SK-N-SH (cell line): Measurements from ENCODE around the gene UMOD. TPM values are rescaled to one million over a fixed set of nuclear protein-coding genes. Genes with fewer than 3 reads are reported as not detected.

Source experiments
- CTCF ChIA-PET: fragments of 300-600, 350-600 bp; formaldehyde crosslinking; extraction: SDS; loops from one replicate; lab custom pipeline; 2021; lab: Yijun Ruan, JAX
- POLR2A ChIA-PET: fragments of 350-600 bp; sonication (Branson Sonifier 250); formaldehyde crosslinking; extraction: SDS; loops from one replicate; lab custom pipeline; 2020; ENCODE audit warnings: antibody characterized with exemption, inconsistent platforms; lab: Yijun Ruan, JAX
- DNase-seq: peaks from one replicate; pipeline ENCODE4 v3.0.0; 2012
- H2AFZ ChIP-seq: fragments of 200-600 bp; sonication (generic); 2 replicates; pipeline ENCODE4 v1.8.1; 2016; ENCODE audit warnings: antibody characterized with exemption, mild to moderate bottlenecking, low read depth
- H3F3A ChIP-seq: fragments of 200-600 bp; sonication (generic); replicated peaks from 2 replicates; pipeline ENCODE3; 2016; ENCODE audit warnings: antibody characterized with exemption, mild to moderate bottlenecking; ENCODE audit not compliant: insufficient read depth
- H3K27ac ChIP-seq, 2 experiments: fragments of 200-500 bp in 1 of 2; fragments of 200-600 bp in 1 of 2; sonication (Bioruptor generic) in 1 of 2; sonication (generic), shearing (Covaris generic) in 1 of 2; 2 replicates each; pipeline versions ENCODE4 v1.5.1 to v1.6.1; 2014 to 2016; ENCODE audit warnings: low read depth in 2 of 2, inconsistent platforms in 1 of 2, low read length in 1 of 2, mild to moderate bottlenecking in 1 of 2, mixed read lengths in 1 of 2
- H3K27me3 ChIP-seq: fragments of 200-600 bp; sonication (generic), shearing (Covaris generic); 2 replicates; pipeline ENCODE4 v1.6.1; 2016; ENCODE audit warnings: mixed run types; ENCODE audit not compliant: insufficient read depth
- H3K36me3 ChIP-seq, 2 experiments: fragments of 200-500 bp in 1 of 2; fragments of 200-600 bp in 1 of 2; sonication (Bioruptor generic) in 1 of 2; sonication (generic) in 1 of 2; replicated peaks in 1 of 2; 2 replicates each; pipeline versions ENCODE3 to v1.5.1; 2014 to 2016; ENCODE audit warnings: low read length in 1 of 2, mild to moderate bottlenecking in 1 of 2; ENCODE audit not compliant: insufficient read depth in 2 of 2, control insufficient read depth in 1 of 2
- H3K4me1 ChIP-seq, 2 experiments: fragments of 200-500 bp in 1 of 2; fragments of 200-600 bp in 1 of 2; sonication (Bioruptor generic) in 1 of 2; sonication (generic), shearing (Covaris generic) in 1 of 2; 2 replicates each; pipeline versions ENCODE4 v1.5.1 to v1.6.1; 2014 to 2016; ENCODE audit warnings: low read depth in 1 of 2, low read length in 1 of 2, mixed run types in 1 of 2; ENCODE audit not compliant: insufficient read depth in 2 of 2, control insufficient read depth in 1 of 2
- H3K4me2 ChIP-seq: fragments of 200-600 bp; sonication (generic), shearing (Covaris generic); 2 replicates; pipeline ENCODE4 v1.6.1; 2017; ENCODE audit warnings: mixed run types
- H3K4me3 ChIP-seq, 2 experiments: fragments of 200-500 bp in 1 of 2; fragments of 200-600 bp in 1 of 2; sonication (Bioruptor generic) in 1 of 2; sonication (generic), shearing (Covaris generic) in 1 of 2; 2 replicates each; pipeline versions ENCODE4 v1.5.1 to v1.8.1; 2014 to 2016; ENCODE audit warnings: low read depth in 2 of 2, inconsistent platforms in 1 of 2, low read length in 1 of 2, mild to moderate bottlenecking in 1 of 2, mixed read lengths in 1 of 2, moderate library complexity in 1 of 2
- H3K79me2 ChIP-seq: fragments of 200-600 bp; sonication (generic); 2 replicates; pipeline ENCODE4 v1.8.1; 2017; ENCODE audit warnings: mild to moderate bottlenecking; ENCODE audit not compliant: insufficient read depth
- H3K9ac ChIP-seq: fragments of 200-600 bp; sonication (generic); 2 replicates; pipeline ENCODE4 v1.6.1; 2017; ENCODE audit warnings: mixed run types
- H3K9me2 ChIP-seq: fragments of 200-600 bp; sonication (generic); 2 replicates; pipeline ENCODE4 v1.6.1; 2017; ENCODE audit warnings: mixed run types
- H3K9me3 ChIP-seq: fragments of 200-600 bp; sonication (generic); 2 replicates; pipeline ENCODE4 v1.6.1; 2017; ENCODE audit warnings: mixed run types, mild to moderate bottlenecking, moderate library complexity
- H4K20me1 ChIP-seq: fragments of 200-600 bp; sonication (generic); 2 replicates; pipeline ENCODE4 v1.6.1; 2017; ENCODE audit warnings: mild to moderate bottlenecking, mixed run types; ENCODE audit not compliant: insufficient read depth
- CHD2 ChIP-seq: fragments of 150-350 bp; IDR thresholded peaks from 2 replicates; pipeline ENCODE4 v1.6.1; 2018; ENCODE audit warnings: low read length; ENCODE audit not compliant: partially characterized antibody
- EZH2phosphoT487 ChIP-seq: fragments of 200-600 bp; sonication (generic); IDR thresholded peaks from 2 replicates; pipeline ENCODE4 v1.6.1; 2017; ENCODE audit warnings: low read depth, mixed run types, mild to moderate bottlenecking, antibody characterized with exemption, moderate library complexity, borderline replicate concordance
- FOSL2 ChIP-seq: IDR thresholded peaks from 2 replicates; pipeline ENCODE4 v1.4.0; 2012; ENCODE audit warnings: low read depth, mild to moderate bottlenecking, moderate library complexity, borderline replicate concordance
- FOXJ3 ChIP-seq: sonication (generic); formaldehyde crosslinking; IDR thresholded peaks from 2 replicates; pipeline ENCODE4 v1.5.1; 2020; ENCODE audit warnings: mild to moderate bottlenecking, missing genetic modification reagents
- FOXM1 ChIP-seq: IDR thresholded peaks from 2 replicates; pipeline ENCODE4 v1.4.0; 2012; ENCODE audit warnings: low read depth, mild to moderate bottlenecking
- GABPA ChIP-seq: IDR thresholded peaks from 2 replicates; pipeline ENCODE4 v1.4.0; 2012; ENCODE audit warnings: low read depth, mild to moderate bottlenecking
- GATA2 ChIP-seq: sonication (generic); formaldehyde crosslinking; IDR thresholded peaks from 2 replicates; pipeline ENCODE4 v1.5.0; 2020; ENCODE audit warnings: mild to moderate bottlenecking, missing genetic modification reagents
- JUND ChIP-seq: IDR thresholded peaks from 2 replicates; pipeline ENCODE4 v1.4.0; 2012
- MEF2A ChIP-seq: IDR thresholded peaks from 2 replicates; pipeline ENCODE4 v1.4.0; 2012; ENCODE audit warnings: low read depth, borderline replicate concordance
- MXI1 ChIP-seq: IDR thresholded peaks from 2 replicates; pipeline ENCODE4 v1.6.1; 2012; ENCODE audit warnings: mild to moderate bottlenecking, low read depth, low read length, improper control_type of control experiment
- NFIC ChIP-seq: IDR thresholded peaks from 2 replicates; pipeline ENCODE4 v1.4.0; 2012; ENCODE audit warnings: borderline replicate concordance
- NRF1 ChIP-seq: IDR thresholded peaks from 2 replicates; pipeline ENCODE4 v1.6.1; 2012; ENCODE audit warnings: low read depth, mild to moderate bottlenecking, low read length
- POLR2AphosphoS5 ChIP-seq: IDR thresholded peaks from 2 replicates; pipeline ENCODE4 v1.6.1; 2012; ENCODE audit warnings: low read depth, low read length
- RCOR1 ChIP-seq: fragments of 150-350 bp; IDR thresholded peaks from 2 replicates; pipeline ENCODE4 v1.6.1; 2017; ENCODE audit warnings: antibody characterized with exemption, low read length
- RFX5 ChIP-seq: IDR thresholded peaks from 2 replicates; pipeline ENCODE4 v1.6.1; 2012; ENCODE audit warnings: mild to moderate bottlenecking, improper control_type of control experiment, low read length
- SMC3 ChIP-seq: IDR thresholded peaks from 2 replicates; pipeline ENCODE4 v1.6.1; 2012; ENCODE audit warnings: low read depth, low read length, improper control_type of control experiment
- TCF12 ChIP-seq: IDR thresholded peaks from 2 replicates; pipeline ENCODE4 v1.4.0; 2012
- WGBS: methylation state at CpG from one replicate; pipeline ENCODE4 v1.1.6; 2017; ENCODE audit warnings: low lambda C conversion rate; 5-methylcytosine and 5-hydroxymethylcytosine counted together
- polyA plus RNA-seq, 3 experiments: library from polyadenylated mRNA; depleted of rRNA; stranded (reverse); fragments of >200 nt; gene quantifications; 2 replicates each; pipeline ENCODE4 v1.2.3, GENCODE V29; 2012
- TF ChIP-seq, protein P1 (sequence below): fragments of 150-350 bp; IDR thresholded peaks from 2 replicates; pipeline ENCODE4 v1.6.1; 2016; ENCODE audit warnings: mild to moderate bottlenecking, low read depth, low read length
- TF ChIP-seq, protein P2 (sequence below): IDR thresholded peaks from 2 replicates; pipeline ENCODE4 v1.6.1; 2012; ENCODE audit warnings: mild to moderate bottlenecking, low read depth, low read length, moderate library complexity
- TF ChIP-seq, protein P3 (sequence below): IDR thresholded peaks from 2 replicates; pipeline ENCODE4 v1.4.0; 2012; ENCODE audit warnings: low read depth, borderline replicate concordance
- TF ChIP-seq, protein P4 (sequence below): IDR thresholded peaks from 2 replicates; pipeline ENCODE4 v1.4.0; 2012; ENCODE audit warnings: low read depth, borderline replicate concordance

The UMOD gene
- polyA plus RNA-seq (2012; rRNA removed): not detected in 2 replicates
- not detected in 2 replicates for polyA plus RNA-seq (2012; cell fraction: cytosol; rRNA removed)
- not detected in 2 replicates for polyA plus RNA-seq (2012; cell fraction: nucleus; rRNA removed)

DNA sequence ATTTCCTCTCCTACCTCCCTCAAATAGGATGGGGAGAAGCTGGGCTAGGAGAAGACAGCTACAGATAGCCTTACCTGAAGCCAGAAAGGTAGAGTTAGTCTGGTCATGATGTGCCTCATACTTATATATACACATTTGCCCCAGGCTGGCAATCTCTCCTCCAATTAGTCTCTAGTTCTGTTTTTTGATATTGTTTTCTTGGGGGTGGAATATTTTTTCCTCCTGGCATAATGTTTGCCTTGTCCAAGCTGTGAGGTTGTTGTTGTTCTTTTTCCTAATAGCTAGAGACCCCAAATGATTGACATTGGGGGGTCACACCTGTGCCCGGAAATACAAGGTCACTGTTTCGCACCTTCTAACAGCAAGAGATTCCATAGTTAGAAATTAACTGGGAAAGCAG, at the start of gene UMOD:
TSS of gene UMOD (minus strand) at position 101 of the 400 bp plus-strand sequence. CDS start 1,978 bp downstream, outside the sequence.
- no peaks in the 10 kb centered on the region for H3K79me2 ChIP-seq
- no peak within 1 kb of the TSS for H3K4me2 ChIP-seq
- no peaks in the 10 kb centered on the region for H3K36me3 ChIP-seq
- H3K27ac ChIP-seq: no peak within 1 kb of the TSS
- TF ChIP-seq NFIC (no peak), FOSL2 (no peak), RFX5 (no peak), RCOR1 (no peak), POLR2AphosphoS5 (no peak), FOXJ3 (no peak), JUND (no peak), GATA2 (CRISPR knock-in tag) (no peak), NRF1 (no peak), TCF12 (no peak), FOXM1 (no peak), SMC3 (no peak)
- TF ChIP-seq, protein P1, sequence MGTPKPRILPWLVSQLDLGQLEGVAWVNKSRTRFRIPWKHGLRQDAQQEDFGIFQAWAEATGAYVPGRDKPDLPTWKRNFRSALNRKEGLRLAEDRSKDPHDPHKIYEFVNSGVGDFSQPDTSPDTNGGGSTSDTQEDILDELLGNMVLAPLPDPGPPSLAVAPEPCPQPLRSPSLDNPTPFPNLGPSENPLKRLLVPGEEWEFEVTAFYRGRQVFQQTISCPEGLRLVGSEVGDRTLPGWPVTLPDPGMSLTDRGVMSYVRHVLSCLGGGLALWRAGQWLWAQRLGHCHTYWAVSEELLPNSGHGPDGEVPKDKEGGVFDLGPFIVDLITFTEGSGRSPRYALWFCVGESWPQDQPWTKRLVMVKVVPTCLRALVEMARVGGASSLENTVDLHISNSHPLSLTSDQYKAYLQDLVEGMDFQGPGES: no peak
- TF ChIP-seq, protein P2, sequence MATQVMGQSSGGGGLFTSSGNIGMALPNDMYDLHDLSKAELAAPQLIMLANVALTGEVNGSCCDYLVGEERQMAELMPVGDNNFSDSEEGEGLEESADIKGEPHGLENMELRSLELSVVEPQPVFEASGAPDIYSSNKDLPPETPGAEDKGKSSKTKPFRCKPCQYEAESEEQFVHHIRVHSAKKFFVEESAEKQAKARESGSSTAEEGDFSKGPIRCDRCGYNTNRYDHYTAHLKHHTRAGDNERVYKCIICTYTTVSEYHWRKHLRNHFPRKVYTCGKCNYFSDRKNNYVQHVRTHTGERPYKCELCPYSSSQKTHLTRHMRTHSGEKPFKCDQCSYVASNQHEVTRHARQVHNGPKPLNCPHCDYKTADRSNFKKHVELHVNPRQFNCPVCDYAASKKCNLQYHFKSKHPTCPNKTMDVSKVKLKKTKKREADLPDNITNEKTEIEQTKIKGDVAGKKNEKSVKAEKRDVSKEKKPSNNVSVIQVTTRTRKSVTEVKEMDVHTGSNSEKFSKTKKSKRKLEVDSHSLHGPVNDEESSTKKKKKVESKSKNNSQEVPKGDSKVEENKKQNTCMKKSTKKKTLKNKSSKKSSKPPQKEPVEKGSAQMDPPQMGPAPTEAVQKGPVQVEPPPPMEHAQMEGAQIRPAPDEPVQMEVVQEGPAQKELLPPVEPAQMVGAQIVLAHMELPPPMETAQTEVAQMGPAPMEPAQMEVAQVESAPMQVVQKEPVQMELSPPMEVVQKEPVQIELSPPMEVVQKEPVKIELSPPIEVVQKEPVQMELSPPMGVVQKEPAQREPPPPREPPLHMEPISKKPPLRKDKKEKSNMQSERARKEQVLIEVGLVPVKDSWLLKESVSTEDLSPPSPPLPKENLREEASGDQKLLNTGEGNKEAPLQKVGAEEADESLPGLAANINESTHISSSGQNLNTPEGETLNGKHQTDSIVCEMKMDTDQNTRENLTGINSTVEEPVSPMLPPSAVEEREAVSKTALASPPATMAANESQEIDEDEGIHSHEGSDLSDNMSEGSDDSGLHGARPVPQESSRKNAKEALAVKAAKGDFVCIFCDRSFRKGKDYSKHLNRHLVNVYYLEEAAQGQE: no peak
- ChIA-PET POLR2A (no interaction called here), CTCF (interaction anchor here (1.3 kb wide), 1 partner anchor 52 kb away, joined by 3 read pairs; no protein-coding TSS in a partner anchor)
- H4K20me1 ChIP-seq: no peaks in the 10 kb centered on the region
- no peak within 1 kb of the TSS for H3K4me3 ChIP-seq
- DNase-seq: no peak
- no peaks in the 10 kb centered on the region; the same call in 1 of the 2 replicates for H3K27me3 ChIP-seq
- H3K9me2 ChIP-seq: no peaks in the 10 kb centered on the region
- WGBS: 18% methylated on average over 2 of the region's 2 CpGs
- no peak within 1 kb of the TSS for H3K9ac ChIP-seq
- no peaks in the 10 kb centered on the region for H3K9me3 ChIP-seq
- H3F3A ChIP-seq: no peaks in the 10 kb centered on the region
- no peaks in the 10 kb centered on the region; a peak in 1 of 4 replicates for H3K4me1 ChIP-seq
- no peak within 1 kb of the TSS for H2AFZ ChIP-seq

DNA sequence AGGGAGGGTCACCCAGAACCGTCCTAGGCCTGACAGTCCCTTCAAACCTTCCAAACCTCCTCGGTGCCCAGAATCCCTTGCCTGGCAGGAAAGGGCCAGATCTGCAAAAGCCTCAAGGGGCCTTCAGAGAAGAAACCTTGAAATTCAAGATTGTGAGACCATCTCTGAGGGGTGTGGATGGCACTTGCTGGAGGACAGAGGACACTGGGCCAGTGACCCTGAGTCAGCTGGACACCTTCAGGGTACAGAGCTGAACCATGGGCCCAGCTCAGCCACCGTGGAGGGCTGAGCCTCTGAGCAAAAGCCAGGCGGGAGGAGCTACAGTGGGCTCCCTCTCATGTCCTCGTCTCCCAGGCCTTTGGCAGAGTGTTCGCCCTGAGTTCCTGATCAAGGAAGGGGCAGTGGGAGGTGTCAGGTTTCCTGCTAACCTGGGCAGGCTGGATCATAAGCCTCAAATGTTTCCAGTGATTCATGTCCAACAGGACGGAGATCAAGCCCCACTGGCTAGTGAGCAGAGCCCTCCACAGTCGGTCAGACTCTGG, 49.0 kb upstream of the UMOD start:
- Histone ChIP-seq H3K79me2 (no peaks in the 10 kb centered on the region), H3K27ac (no peak overlapping the region), H3K4me1 (no peaks in the 10 kb centered on the region), H3K9ac (no peak overlapping the region), H3F3A (no peaks in the 10 kb centered on the region), H3K9me2 (no peaks in the 10 kb centered on the region), H3K36me3 (no peaks in the 10 kb centered on the region), H3K4me2 (no peak overlapping the region), H3K4me3 (no peak overlapping the region), H2AFZ (no peak overlapping the region), H3K9me3 (no peaks in the 10 kb centered on the region), H4K20me1 (no peaks in the 10 kb centered on the region), H3K27me3 (no peaks in the 10 kb centered on the region)
- WGBS: 30% methylated on average over 7 of the region's 8 CpGs
- no peak for TF ChIP-seq GABPA
- TF ChIP-seq GATA2 (CRISPR knock-in tag): no peak
- no peak for TF ChIP-seq FOXM1
- TF ChIP-seq, protein P3, sequence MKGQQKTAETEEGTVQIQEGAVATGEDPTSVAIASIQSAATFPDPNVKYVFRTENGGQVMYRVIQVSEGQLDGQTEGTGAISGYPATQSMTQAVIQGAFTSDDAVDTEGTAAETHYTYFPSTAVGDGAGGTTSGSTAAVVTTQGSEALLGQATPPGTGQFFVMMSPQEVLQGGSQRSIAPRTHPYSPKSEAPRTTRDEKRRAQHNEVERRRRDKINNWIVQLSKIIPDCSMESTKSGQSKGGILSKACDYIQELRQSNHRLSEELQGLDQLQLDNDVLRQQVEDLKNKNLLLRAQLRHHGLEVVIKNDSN: no peak
- TF ChIP-seq, protein P4, sequence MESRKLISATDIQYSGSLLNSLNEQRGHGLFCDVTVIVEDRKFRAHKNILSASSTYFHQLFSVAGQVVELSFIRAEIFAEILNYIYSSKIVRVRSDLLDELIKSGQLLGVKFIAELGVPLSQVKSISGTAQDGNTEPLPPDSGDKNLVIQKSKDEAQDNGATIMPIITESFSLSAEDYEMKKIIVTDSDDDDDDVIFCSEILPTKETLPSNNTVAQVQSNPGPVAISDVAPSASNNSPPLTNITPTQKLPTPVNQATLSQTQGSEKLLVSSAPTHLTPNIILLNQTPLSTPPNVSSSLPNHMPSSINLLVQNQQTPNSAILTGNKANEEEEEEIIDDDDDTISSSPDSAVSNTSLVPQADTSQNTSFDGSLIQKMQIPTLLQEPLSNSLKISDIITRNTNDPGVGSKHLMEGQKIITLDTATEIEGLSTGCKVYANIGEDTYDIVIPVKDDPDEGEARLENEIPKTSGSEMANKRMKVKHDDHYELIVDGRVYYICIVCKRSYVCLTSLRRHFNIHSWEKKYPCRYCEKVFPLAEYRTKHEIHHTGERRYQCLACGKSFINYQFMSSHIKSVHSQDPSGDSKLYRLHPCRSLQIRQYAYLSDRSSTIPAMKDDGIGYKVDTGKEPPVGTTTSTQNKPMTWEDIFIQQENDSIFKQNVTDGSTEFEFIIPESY: no peak
- TF ChIP-seq MXI1: no peak
- TF ChIP-seq EZH2phosphoT487: no peak
- TF ChIP-seq CHD2: no peak
- no peak for TF ChIP-seq RFX5
- no peak for TF ChIP-seq MEF2A
- no peak for DNase-seq
- ChIA-PET POLR2A (no interaction called here), CTCF (interaction anchor here (0.6 to 1.4 kb wide), 2 partner anchors 17 to 101 kb away, joined by 3 read pairs; no protein-coding TSS in a partner anchor)
